GM23338 (cell line): Measurements from ENCODE around the gene HNF1A.

Experiments
- CREB1 ChIP-seq: fragments of 250-450 bp; sonication (Bioruptor Pico); IDR thresholded peaks from 2 replicates; pipeline ENCODE4 v1.5.0; 2020; ENCODE audit warnings: low read depth, mild to moderate bottlenecking, moderate library complexity
- EZH2 ChIP-seq: fragments of 200-600 bp; sonication (generic); IDR thresholded peaks from one replicate; pipeline ENCODE4 v1.8.0; 2017; ENCODE audit warnings: antibody characterized with exemption, mild to moderate bottlenecking, low read depth; ENCODE audit not compliant: unreplicated experiment
- EZH2phosphoT487 ChIP-seq: fragments of 200-600 bp; sonication (generic); IDR thresholded peaks from one replicate; pipeline ENCODE4 v1.8.1; 2018; ENCODE audit warnings: antibody characterized with exemption; ENCODE audit not compliant: unreplicated experiment
- NANOG ChIP-seq: IDR thresholded peaks from 2 replicates; pipeline ENCODE4 v1.6.1; 2016; ENCODE audit warnings: antibody characterized with exemption, borderline replicate concordance
- POLR2AphosphoS5 ChIP-seq: IDR thresholded peaks from 2 replicates; pipeline ENCODE4 v1.6.1; 2016; ENCODE audit warnings: antibody characterized with exemption, low read depth
- STAT1 ChIP-seq: IDR thresholded peaks from one replicate; pipeline ENCODE4 v1.6.1; 2016; ENCODE audit warnings: antibody characterized with exemption; ENCODE audit not compliant: unreplicated experiment
- ZNF114 ChIP-seq: fragments of 250-450 bp; sonication (Bioruptor Pico); IDR thresholded peaks from 2 replicates; pipeline ENCODE4 v1.5.0; 2020; ENCODE audit warnings: mild to moderate bottlenecking, moderate library complexity
- ZNF331 ChIP-seq: fragments of 250-450 bp; sonication (Bioruptor Pico); IDR thresholded peaks from 2 replicates; pipeline ENCODE4 v1.5.0; 2020; ENCODE audit warnings: low read depth, mild to moderate bottlenecking, moderate library complexity
- TF ChIP-seq, protein P1 (sequence below), 2 experiments: fragments of 200-600 bp in 1 of 2; sonication (generic) in 1 of 2; conservative IDR thresholded peaks; 2 replicates each; pipeline versions ENCODE4 v1.5.1 to v1.6.1; 2016 to 2017; ENCODE audit warnings: antibody characterized with exemption in 2 of 2, low read depth in 2 of 2, mild to moderate bottlenecking in 2 of 2, moderate library complexity in 1 of 2
- TF ChIP-seq, protein P2 (sequence below): IDR thresholded peaks from one replicate; pipeline ENCODE4 v1.6.1; 2018; ENCODE audit warnings: antibody characterized with exemption; ENCODE audit not compliant: unreplicated experiment
- TF ChIP-seq, protein P3 (sequence below): IDR thresholded peaks from 2 replicates; pipeline ENCODE4 v1.6.1; 2016; ENCODE audit warnings: antibody characterized with exemption

DNA sequence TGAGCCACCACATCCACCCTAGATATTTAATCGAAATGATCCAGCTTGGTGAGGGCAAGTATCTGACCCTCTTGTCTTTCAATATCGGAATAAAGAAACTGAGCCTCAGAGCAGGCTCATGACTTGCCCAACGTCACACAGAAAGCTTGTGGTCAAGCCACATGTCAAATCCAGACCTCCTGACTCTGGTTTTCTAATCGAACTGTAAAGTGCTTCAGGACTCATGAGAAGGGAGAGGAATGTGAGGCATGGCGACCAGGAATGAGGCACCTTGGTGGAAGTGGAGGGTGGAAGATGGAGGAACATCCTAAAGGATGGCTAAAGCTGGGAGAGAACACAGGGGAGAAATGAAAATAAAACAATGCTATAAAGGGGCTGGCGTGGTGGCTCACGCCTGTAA is 46.3 kb upstream of the HNF1A start:
- TF ChIP-seq, protein P1, sequence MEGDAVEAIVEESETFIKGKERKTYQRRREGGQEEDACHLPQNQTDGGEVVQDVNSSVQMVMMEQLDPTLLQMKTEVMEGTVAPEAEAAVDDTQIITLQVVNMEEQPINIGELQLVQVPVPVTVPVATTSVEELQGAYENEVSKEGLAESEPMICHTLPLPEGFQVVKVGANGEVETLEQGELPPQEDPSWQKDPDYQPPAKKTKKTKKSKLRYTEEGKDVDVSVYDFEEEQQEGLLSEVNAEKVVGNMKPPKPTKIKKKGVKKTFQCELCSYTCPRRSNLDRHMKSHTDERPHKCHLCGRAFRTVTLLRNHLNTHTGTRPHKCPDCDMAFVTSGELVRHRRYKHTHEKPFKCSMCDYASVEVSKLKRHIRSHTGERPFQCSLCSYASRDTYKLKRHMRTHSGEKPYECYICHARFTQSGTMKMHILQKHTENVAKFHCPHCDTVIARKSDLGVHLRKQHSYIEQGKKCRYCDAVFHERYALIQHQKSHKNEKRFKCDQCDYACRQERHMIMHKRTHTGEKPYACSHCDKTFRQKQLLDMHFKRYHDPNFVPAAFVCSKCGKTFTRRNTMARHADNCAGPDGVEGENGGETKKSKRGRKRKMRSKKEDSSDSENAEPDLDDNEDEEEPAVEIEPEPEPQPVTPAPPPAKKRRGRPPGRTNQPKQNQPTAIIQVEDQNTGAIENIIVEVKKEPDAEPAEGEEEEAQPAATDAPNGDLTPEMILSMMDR (conservative IDR thresholded peaks at IDR 0.05; ENCODE audit: low read depth in 2 of 2): no peak
- TF ChIP-seq EZH2 (no peak), CREB1 (CRISPR knock-in tag) (no peak), ZNF331 (no peak), EZH2phosphoT487 (no peak), STAT1 (no peak), NANOG (no peak), POLR2AphosphoS5 (no peak), ZNF114 (CRISPR knock-in tag) (no peak)
- TF ChIP-seq, protein P2, sequence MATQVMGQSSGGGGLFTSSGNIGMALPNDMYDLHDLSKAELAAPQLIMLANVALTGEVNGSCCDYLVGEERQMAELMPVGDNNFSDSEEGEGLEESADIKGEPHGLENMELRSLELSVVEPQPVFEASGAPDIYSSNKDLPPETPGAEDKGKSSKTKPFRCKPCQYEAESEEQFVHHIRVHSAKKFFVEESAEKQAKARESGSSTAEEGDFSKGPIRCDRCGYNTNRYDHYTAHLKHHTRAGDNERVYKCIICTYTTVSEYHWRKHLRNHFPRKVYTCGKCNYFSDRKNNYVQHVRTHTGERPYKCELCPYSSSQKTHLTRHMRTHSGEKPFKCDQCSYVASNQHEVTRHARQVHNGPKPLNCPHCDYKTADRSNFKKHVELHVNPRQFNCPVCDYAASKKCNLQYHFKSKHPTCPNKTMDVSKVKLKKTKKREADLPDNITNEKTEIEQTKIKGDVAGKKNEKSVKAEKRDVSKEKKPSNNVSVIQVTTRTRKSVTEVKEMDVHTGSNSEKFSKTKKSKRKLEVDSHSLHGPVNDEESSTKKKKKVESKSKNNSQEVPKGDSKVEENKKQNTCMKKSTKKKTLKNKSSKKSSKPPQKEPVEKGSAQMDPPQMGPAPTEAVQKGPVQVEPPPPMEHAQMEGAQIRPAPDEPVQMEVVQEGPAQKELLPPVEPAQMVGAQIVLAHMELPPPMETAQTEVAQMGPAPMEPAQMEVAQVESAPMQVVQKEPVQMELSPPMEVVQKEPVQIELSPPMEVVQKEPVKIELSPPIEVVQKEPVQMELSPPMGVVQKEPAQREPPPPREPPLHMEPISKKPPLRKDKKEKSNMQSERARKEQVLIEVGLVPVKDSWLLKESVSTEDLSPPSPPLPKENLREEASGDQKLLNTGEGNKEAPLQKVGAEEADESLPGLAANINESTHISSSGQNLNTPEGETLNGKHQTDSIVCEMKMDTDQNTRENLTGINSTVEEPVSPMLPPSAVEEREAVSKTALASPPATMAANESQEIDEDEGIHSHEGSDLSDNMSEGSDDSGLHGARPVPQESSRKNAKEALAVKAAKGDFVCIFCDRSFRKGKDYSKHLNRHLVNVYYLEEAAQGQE: no peak
- TF ChIP-seq, protein P3, sequence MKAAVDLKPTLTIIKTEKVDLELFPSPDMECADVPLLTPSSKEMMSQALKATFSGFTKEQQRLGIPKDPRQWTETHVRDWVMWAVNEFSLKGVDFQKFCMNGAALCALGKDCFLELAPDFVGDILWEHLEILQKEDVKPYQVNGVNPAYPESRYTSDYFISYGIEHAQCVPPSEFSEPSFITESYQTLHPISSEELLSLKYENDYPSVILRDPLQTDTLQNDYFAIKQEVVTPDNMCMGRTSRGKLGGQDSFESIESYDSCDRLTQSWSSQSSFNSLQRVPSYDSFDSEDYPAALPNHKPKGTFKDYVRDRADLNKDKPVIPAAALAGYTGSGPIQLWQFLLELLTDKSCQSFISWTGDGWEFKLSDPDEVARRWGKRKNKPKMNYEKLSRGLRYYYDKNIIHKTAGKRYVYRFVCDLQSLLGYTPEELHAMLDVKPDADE: no peak
